ENCODE results near the gene NANOS1.

DNA sequence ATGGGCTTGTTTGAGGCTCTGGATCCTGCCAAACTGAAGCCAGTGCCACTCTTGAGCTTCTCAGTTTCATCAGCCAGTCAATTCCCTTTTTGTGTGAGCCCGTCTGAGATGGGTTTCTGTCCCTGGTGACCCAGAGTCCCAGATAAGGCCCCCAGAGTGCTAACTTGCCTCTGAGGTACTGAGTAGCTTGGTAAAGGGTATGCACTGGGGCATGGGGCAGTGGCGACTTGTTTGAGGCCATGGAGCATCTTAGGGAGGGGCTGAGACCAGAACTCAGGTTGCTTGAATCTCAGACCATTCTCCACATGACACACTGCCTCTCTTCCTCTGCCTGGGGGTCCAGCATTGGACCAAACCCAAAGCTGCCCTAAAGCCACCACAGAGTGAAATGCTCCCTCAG, 35.2 kb upstream of the NANOS1 start:
- TF ChIP-seq, protein P1, sequence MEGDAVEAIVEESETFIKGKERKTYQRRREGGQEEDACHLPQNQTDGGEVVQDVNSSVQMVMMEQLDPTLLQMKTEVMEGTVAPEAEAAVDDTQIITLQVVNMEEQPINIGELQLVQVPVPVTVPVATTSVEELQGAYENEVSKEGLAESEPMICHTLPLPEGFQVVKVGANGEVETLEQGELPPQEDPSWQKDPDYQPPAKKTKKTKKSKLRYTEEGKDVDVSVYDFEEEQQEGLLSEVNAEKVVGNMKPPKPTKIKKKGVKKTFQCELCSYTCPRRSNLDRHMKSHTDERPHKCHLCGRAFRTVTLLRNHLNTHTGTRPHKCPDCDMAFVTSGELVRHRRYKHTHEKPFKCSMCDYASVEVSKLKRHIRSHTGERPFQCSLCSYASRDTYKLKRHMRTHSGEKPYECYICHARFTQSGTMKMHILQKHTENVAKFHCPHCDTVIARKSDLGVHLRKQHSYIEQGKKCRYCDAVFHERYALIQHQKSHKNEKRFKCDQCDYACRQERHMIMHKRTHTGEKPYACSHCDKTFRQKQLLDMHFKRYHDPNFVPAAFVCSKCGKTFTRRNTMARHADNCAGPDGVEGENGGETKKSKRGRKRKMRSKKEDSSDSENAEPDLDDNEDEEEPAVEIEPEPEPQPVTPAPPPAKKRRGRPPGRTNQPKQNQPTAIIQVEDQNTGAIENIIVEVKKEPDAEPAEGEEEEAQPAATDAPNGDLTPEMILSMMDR (IDR thresholded peaks at IDR 0.05): no peak
- TF ChIP-seq POLR2AphosphoS5 (IDR thresholded peaks at IDR 0.05; ENCODE audit: low read depth, low read length): no peak
- TF ChIP-seq, protein P2, sequence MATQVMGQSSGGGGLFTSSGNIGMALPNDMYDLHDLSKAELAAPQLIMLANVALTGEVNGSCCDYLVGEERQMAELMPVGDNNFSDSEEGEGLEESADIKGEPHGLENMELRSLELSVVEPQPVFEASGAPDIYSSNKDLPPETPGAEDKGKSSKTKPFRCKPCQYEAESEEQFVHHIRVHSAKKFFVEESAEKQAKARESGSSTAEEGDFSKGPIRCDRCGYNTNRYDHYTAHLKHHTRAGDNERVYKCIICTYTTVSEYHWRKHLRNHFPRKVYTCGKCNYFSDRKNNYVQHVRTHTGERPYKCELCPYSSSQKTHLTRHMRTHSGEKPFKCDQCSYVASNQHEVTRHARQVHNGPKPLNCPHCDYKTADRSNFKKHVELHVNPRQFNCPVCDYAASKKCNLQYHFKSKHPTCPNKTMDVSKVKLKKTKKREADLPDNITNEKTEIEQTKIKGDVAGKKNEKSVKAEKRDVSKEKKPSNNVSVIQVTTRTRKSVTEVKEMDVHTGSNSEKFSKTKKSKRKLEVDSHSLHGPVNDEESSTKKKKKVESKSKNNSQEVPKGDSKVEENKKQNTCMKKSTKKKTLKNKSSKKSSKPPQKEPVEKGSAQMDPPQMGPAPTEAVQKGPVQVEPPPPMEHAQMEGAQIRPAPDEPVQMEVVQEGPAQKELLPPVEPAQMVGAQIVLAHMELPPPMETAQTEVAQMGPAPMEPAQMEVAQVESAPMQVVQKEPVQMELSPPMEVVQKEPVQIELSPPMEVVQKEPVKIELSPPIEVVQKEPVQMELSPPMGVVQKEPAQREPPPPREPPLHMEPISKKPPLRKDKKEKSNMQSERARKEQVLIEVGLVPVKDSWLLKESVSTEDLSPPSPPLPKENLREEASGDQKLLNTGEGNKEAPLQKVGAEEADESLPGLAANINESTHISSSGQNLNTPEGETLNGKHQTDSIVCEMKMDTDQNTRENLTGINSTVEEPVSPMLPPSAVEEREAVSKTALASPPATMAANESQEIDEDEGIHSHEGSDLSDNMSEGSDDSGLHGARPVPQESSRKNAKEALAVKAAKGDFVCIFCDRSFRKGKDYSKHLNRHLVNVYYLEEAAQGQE (IDR thresholded peaks at IDR 0.05; ENCODE audit: insufficient read depth in 1 of 2, low read depth in 2 of 2, low read length in 1 of 2): no peak
- TF ChIP-seq TCF7L2 (IDR thresholded peaks at IDR 0.05; ENCODE audit: low read depth, low read length): no peak
- no peak for TF ChIP-seq SIN3A (IDR thresholded peaks at IDR 0.05; ENCODE audit: borderline replicate concordance, insufficient read depth, low read depth, low read length)
